ENCODE measurements around the gene RAB12.

The RAB12 gene

DNA sequence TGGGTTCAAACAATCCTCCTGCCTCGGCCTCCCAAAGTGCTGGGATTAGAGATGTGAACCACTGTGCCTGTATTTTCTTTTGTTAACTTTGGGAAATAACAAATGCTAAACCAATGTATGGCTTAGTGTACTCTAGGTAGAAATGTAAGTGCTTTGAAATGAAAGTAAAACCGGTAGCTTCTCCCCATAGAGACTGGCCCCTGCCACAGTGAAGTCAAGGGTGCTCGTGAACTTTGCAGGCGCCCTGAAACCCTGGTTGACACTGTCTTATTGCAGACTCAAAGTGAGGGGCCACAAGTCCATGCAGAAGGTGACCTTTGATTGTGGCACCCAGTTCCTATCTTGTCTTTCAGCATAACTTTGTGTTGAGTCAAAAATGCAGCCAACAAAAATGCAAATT lies 72.0 kb downstream of the RAB12 start:
- no peak for DNase-seq

GRCh38 chr18:8684577-8684976 lies 75.3 kb downstream of the RAB12 start:
- no peak for DNase-seq

- no peak for DNase-seq
These were observed 76.1 kb downstream of the RAB12 start for GRCh38 chr18:8685141-8685913.

DNA sequence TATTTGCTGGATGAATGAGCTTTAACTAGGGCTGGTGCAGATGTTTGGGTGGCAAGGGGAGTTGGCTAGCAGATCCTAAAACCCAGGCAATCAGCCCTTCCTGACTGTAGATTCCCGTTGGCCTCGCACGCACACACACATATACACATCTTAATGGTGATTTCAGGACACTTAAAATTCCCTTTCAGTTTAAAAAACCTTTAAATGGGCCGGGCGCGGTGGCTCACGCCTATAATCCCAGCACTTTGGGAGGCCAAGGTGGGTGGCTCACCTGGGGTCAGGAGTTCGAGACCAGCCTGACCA lies 76.6 kb downstream of the RAB12 start:
- no peak for DNase-seq

- no peak for DNase-seq
These were observed 77.4 kb downstream of the RAB12 start for GRCh38 chr18:8686611-8687010.

DNA sequence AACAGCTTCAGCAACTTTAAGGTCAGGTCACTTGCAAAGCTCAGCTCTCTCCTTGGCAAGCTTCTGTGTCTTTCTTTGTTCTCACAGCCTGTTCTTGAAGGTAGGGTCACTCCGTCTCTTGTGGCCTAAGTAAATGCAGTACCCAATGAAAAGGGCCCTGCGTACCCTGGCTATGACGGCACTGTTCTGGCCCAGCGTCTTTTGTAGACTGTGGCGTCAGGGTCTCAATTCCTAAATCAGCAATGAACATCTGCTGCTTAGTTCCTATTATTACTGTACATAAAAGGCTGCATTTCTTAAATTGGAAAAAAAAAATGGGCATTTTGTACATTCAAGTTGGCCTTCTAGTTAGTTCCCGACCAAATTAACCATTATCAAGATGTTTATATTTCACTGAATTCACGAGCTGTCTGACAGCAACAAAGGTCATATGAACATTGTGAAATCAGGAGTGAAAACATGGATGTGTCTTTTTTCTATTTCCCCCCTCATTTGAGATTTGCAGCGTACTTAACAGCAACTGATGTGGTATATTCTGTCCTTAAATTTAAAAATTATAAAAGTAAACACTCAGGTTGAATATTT lies 79.1 kb downstream of the RAB12 start:
- no peak for DNase-seq

DNA sequence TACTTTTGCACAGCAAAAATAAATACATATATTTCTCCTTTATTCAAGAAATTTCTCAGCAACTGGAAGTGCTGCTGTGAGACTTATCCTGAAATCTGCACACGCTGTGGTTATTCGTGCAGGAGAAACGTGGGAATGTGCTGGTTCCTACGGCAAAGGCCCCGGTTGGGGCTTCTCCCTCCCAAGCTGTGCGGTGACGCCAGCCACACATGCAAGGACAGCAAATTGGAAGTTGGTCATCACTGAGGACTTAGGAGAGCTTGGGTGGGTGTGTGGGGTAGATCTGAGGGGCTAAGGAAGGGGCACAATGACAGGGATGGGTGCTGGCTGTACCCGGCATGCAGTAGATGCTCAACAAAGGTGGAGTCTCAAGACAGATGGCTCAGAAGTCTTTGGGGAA lies 79.6 kb downstream of the RAB12 start:
- DNase-seq: no peak

Data from hypothalamus (tissue), 51 donors.